Panc1 (cell line): Measurements from ENCODE around the gene WTAP. TPM values are rescaled to one million over a fixed set of nuclear protein-coding genes. Genes with fewer than 3 reads are reported as not detected.
"Not testable (repeated sequence)": the region's sequence is repeated elsewhere in the genome, so short reads cannot be mapped to it uniquely, and the experiment has no call there.

ENCODE experiments used
- ATAC-seq: fragments of 200-7000 bp; cut with Tn5 transposase; 2 replicates; pipeline ENCODE4 v1.9.1; 2020; ENCODE audit warnings: mild to moderate bottlenecking, moderate library complexity
- BruUV-seq: library from RNA; stranded (reverse); fragments of 400-500 nt; replicated peaks from 2 replicates; lab custom pipeline; 2021; lab: Mats Ljungman, UMichigan
- CTCF ChIA-PET: fragments of 300-600 bp; sonication (Branson Sonifier 250); formaldehyde crosslinking; loops from one replicate; lab custom pipeline; 2022; ENCODE audit warnings: antibody characterized with exemption; lab: Charles Lee
- POLR2A ChIA-PET: fragments of 300-600 bp; sonication (Branson Sonifier 250); formaldehyde crosslinking; loops from one replicate; lab custom pipeline; 2022; ENCODE audit warnings: antibody characterized with exemption; lab: Charles Lee
- DNase-seq: peaks from one replicate; pipeline ENCODE4 v3.0.0-alpha.2; 2010; ENCODE audit warnings: low read depth, low spot score
- H3K27ac ChIP-seq: 2 replicates; pipeline ENCODE4 v1.5.1; 2011; ENCODE audit warnings: mild to moderate bottlenecking, low read length, inconsistent platforms
- H3K27me3 ChIP-seq: fragments of 200-500 bp; sonication (Bioruptor generic); 2 replicates; pipeline ENCODE4 v1.6.0; 2014; ENCODE audit warnings: low read length, inconsistent platforms; ENCODE audit not compliant: control insufficient read depth, insufficient read depth
- H3K36me3 ChIP-seq: fragments of 200-500 bp; sonication (Bioruptor generic); 2 replicates; pipeline ENCODE4 v1.5.1; 2014; ENCODE audit warnings: inconsistent platforms, mild to moderate bottlenecking, low read length, moderate library complexity; ENCODE audit not compliant: control insufficient read depth, insufficient read depth
- H3K4me1 ChIP-seq: 2 replicates; pipeline ENCODE4 v1.5.1; 2011; ENCODE audit warnings: inconsistent platforms, mild to moderate bottlenecking, low read length, moderate library complexity; ENCODE audit not compliant: control insufficient read depth, insufficient read depth
- H3K4me3 ChIP-seq, 2 experiments: 2 replicates each; pipeline ENCODE4 v1.5.1; 2011 to 2012; ENCODE audit warnings: low read depth in 2 of 2, low read length in 2 of 2, mild to moderate bottlenecking in 2 of 2, inconsistent platforms in 1 of 2, moderate library complexity in 1 of 2
- H3K9me3 ChIP-seq: fragments of 200-500 bp; sonication (Bioruptor generic); 2 replicates; pipeline ENCODE4 v1.5.1; 2014; ENCODE audit warnings: low read depth, mild to moderate bottlenecking, inconsistent platforms, low read length, moderate library complexity; ENCODE audit not compliant: control insufficient read depth, insufficient read depth
- POLR2AphosphoS5 ChIP-seq: IDR thresholded peaks from 2 replicates; pipeline ENCODE4 v1.6.1; 2012; ENCODE audit warnings: mild to moderate bottlenecking, low read depth, low read length, moderate library complexity
- SIN3A ChIP-seq: IDR thresholded peaks from 2 replicates; pipeline ENCODE4 v1.6.1; 2012; ENCODE audit warnings: low read depth, mild to moderate bottlenecking, low read length, moderate library complexity, borderline replicate concordance; ENCODE audit not compliant: insufficient read depth
- TCF7L2 ChIP-seq: IDR thresholded peaks from 2 replicates; pipeline ENCODE4 v1.6.1; 2011; ENCODE audit warnings: mild to moderate bottlenecking, low read depth, low read length, inconsistent platforms
- in situ Hi-C: cut with HindIII; loops from 2 replicates; pipeline ENCODE4 v1.10.0; 2016; ENCODE audit warnings: low sequenced_read_pairs, low pct_unique_long_range_greater_than_20kb
- intact Hi-C: fragments of 100-400 bp; cut with micrococcal nuclease; formaldehyde crosslinking; loops from one replicate; pipeline ENCODE4 v1.10.0; 2022; ENCODE audit not compliant: unreplicated experiment
- total RNA-seq: library from RNA; stranded (reverse); gene quantifications from one replicate; pipeline ENCODE4 v1.2.1, GENCODE V29; 2021; ENCODE audit not compliant: unreplicated experiment
- TF ChIP-seq, protein P1 (sequence below), 2 experiments: IDR thresholded peaks; 2 replicates each; pipeline ENCODE4 v1.6.1; 2011 to 2012; ENCODE audit warnings: low read depth in 2 of 2, control low read depth in 1 of 2, low read length in 1 of 2, mild to moderate bottlenecking in 1 of 2, moderate library complexity in 1 of 2; ENCODE audit not compliant: insufficient read depth in 1 of 2
- TF ChIP-seq, protein P2 (sequence below): fragments of 450-650 bp; IDR thresholded peaks from 2 replicates; pipeline ENCODE4 v1.5.1; 2017; ENCODE audit warnings: mild to moderate bottlenecking

Gene WTAP
- total RNA-seq, 1 experiment from 2014 or later, result 112 TPM

DNA sequence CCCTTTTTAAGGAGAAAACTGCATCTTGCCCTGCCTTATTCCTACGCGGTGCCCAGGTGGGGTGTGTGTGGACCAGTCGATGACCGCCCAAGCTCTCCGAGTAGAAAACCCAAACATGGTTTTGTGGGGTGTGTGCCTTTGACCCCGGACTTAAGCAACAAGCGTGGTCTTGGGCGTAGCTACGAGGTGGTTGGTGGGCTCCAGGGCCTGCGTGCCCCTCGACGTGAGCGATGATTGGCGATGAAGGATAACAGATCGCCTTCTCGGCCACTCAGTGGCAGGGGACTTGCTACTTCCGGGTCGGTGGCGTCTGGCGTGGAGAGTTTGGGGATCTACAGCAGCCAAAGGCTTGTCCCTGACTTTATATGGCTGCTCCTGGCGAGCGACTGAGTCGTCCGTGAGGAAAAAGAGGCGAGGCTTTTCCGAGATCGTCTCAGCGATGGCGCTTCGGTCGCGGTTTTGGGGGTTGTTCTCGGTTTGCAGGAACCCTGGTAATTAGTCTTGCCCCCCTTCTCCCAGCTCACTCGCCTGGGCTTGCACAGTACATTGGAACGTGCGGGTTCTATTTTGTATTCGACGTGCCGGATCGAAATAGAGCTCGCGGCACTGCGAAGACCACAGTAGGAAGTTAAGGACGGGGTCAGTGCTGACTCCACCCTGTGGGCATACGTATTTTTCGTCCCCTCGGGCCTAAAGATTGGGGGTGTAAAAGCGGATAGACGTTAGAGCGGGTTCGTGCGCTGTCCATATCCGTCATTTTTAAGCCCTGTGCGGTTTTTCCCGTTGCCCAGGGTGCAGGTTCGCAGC, 63.0 kb downstream of the WTAP start, which contains the start of gene MRPL18:
TSS of gene MRPL18 (plus strand) at position 319 of the 807 bp plus-strand sequence. CDS start at position 440, 121 bp downstream.
- in situ Hi-C loops (no loop called here), intact Hi-C loops (no loop called here)
- ChIA-PET POLR2A (interaction anchor here (0.5 to 1.0 kb wide), 3 partner anchors 63 to 180 kb away, joined by 4 to 17 read pairs (median 4); partner anchors contain the start of gene WTAP), CTCF (interaction anchor here (0.7 kb wide), 1 partner anchor 16 kb away, joined by 3 read pairs; no protein-coding TSS in a partner anchor)
- Histone ChIP-seq H3K27me3 (no peaks in the 10 kb centered on the region), H3K9me3 (no peaks in the 10 kb centered on the region), H3K4me1 (peaks cover 28% of the 10 kb centered on the region; the same call in 1 of the 2 replicates), H3K4me3 (peak within 1 kb of the TSS; percentile 98 to 99), H3K27ac (peak within 1 kb of the TSS; percentile 99), H3K36me3 (peaks cover 51% of the 10 kb centered on the region)
- DNase-seq, result peak; percentile 85
- no peak for TF ChIP-seq SIN3A
- TF ChIP-seq POLR2AphosphoS5, result 0 out of 2 replicates have a peak, but pooled peaks have one; percentile 59
- TF ChIP-seq, protein P1, sequence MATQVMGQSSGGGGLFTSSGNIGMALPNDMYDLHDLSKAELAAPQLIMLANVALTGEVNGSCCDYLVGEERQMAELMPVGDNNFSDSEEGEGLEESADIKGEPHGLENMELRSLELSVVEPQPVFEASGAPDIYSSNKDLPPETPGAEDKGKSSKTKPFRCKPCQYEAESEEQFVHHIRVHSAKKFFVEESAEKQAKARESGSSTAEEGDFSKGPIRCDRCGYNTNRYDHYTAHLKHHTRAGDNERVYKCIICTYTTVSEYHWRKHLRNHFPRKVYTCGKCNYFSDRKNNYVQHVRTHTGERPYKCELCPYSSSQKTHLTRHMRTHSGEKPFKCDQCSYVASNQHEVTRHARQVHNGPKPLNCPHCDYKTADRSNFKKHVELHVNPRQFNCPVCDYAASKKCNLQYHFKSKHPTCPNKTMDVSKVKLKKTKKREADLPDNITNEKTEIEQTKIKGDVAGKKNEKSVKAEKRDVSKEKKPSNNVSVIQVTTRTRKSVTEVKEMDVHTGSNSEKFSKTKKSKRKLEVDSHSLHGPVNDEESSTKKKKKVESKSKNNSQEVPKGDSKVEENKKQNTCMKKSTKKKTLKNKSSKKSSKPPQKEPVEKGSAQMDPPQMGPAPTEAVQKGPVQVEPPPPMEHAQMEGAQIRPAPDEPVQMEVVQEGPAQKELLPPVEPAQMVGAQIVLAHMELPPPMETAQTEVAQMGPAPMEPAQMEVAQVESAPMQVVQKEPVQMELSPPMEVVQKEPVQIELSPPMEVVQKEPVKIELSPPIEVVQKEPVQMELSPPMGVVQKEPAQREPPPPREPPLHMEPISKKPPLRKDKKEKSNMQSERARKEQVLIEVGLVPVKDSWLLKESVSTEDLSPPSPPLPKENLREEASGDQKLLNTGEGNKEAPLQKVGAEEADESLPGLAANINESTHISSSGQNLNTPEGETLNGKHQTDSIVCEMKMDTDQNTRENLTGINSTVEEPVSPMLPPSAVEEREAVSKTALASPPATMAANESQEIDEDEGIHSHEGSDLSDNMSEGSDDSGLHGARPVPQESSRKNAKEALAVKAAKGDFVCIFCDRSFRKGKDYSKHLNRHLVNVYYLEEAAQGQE (IDR thresholded peaks at IDR 0.05; ENCODE audit: insufficient read depth in 1 of 2, low read depth in 2 of 2, low read length in 1 of 2), result no peak
- TF ChIP-seq TCF7L2, result no peak
- TF ChIP-seq, protein P2, sequence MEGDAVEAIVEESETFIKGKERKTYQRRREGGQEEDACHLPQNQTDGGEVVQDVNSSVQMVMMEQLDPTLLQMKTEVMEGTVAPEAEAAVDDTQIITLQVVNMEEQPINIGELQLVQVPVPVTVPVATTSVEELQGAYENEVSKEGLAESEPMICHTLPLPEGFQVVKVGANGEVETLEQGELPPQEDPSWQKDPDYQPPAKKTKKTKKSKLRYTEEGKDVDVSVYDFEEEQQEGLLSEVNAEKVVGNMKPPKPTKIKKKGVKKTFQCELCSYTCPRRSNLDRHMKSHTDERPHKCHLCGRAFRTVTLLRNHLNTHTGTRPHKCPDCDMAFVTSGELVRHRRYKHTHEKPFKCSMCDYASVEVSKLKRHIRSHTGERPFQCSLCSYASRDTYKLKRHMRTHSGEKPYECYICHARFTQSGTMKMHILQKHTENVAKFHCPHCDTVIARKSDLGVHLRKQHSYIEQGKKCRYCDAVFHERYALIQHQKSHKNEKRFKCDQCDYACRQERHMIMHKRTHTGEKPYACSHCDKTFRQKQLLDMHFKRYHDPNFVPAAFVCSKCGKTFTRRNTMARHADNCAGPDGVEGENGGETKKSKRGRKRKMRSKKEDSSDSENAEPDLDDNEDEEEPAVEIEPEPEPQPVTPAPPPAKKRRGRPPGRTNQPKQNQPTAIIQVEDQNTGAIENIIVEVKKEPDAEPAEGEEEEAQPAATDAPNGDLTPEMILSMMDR, result no peak
- ATAC-seq, result peak; percentile 93
- BruUV-seq, result TSS peak; percentile 65

DNA sequence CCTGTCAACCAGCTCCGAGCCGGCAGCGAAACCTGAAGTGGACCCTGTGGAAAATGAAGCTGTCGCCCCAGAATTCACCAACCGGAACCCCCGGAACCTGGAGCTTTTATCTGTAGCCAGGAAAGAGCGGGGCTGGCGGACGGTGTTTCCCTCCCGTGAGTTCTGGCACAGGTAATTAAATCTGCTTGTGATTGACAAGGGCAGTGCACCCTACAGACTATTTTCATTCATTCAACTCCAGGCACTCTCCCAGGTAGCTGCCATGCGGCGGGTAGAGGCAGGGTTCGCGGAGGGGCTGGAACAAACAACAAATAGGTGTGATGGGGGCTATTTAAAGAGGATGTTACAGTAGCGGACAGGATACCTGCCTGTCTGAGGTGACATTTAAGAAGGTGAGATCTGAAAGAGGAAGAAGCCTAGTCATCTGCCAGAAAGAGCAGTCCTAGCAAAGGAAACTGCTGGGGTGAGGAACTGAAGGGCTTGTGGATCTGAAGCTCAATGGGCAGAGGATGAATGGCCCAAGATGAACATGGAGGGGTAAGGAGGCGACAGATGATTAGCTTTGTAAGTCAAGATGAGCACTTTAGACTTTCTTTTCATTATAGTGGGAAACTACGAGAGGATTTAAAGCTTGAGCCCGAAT, 63.8 kb downstream of the WTAP start:
- BruUV-seq, result no TSS peak
- ChIA-PET POLR2A (interaction anchor here (0.6 kb wide), 1 partner anchor 88 kb away, joined by 17 read pairs; no protein-coding TSS in a partner anchor), CTCF (no interaction called here)
- no peak for DNase-seq
- TF ChIP-seq POLR2AphosphoS5 (no peak), SIN3A (no peak), TCF7L2 (no peak)
- TF ChIP-seq, protein P1 (IDR thresholded peaks at IDR 0.05; ENCODE audit: insufficient read depth in 1 of 2, low read depth in 2 of 2, low read length in 1 of 2), result no peak
- TF ChIP-seq, protein P2, result no peak
- Histone ChIP-seq H3K36me3 (peaks cover 43% of the 10 kb centered on the region), H3K4me3 (peak overlapping the region; percentile 98 to 99), H3K27me3 (no peaks in the 10 kb centered on the region), H3K4me1 (peaks cover 26% of the 10 kb centered on the region; the same call in 1 of the 2 replicates), H3K27ac (peak overlapping the region; percentile 99), H3K9me3 (no peaks in the 10 kb centered on the region)
- in situ Hi-C loops (no loop called here), intact Hi-C loops (no loop called here)
- no peak for ATAC-seq

DNA sequence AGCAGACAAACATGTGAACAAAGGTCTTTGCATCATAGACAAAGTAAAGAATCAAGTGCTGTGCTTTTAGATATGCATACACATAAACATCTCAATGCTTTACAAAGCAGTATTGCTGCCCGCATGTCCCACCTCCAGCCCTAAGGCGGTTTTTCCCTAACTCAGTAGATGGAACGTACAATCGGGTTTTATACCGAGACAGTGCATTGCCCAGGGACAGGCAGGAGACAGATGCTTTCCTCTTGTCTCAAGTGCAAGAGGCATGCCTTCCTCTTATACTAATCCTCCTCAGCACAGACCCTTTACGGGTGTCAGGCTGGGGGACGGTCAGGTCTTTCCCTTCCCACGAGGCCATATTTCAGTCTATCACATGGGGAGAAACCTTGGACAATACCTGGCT, 67.7 kb downstream of the WTAP start:
- H3K36me3 ChIP-seq, result peaks cover 27% of the 10 kb centered on the region
- H3K9me3 ChIP-seq, BruUV-seq, DNase-seq, POLR2A ChIA-PET, H3K4me1 ChIP-seq, H3K27me3 ChIP-seq, in situ Hi-C loops, intact Hi-C loops, H3K4me3 ChIP-seq, ATAC-seq, CTCF ChIA-PET, H3K27ac ChIP-seq: not testable (repeated sequence)
